ENCODE data around the gene MTHFR. TPM values are rescaled to one million over a fixed set of nuclear protein-coding genes. Genes with fewer than 3 reads are reported as not detected.

Gene MTHFR
- polyA plus RNA-seq, 1 donor from 2014 or later: 21.2 TPM

DNA sequence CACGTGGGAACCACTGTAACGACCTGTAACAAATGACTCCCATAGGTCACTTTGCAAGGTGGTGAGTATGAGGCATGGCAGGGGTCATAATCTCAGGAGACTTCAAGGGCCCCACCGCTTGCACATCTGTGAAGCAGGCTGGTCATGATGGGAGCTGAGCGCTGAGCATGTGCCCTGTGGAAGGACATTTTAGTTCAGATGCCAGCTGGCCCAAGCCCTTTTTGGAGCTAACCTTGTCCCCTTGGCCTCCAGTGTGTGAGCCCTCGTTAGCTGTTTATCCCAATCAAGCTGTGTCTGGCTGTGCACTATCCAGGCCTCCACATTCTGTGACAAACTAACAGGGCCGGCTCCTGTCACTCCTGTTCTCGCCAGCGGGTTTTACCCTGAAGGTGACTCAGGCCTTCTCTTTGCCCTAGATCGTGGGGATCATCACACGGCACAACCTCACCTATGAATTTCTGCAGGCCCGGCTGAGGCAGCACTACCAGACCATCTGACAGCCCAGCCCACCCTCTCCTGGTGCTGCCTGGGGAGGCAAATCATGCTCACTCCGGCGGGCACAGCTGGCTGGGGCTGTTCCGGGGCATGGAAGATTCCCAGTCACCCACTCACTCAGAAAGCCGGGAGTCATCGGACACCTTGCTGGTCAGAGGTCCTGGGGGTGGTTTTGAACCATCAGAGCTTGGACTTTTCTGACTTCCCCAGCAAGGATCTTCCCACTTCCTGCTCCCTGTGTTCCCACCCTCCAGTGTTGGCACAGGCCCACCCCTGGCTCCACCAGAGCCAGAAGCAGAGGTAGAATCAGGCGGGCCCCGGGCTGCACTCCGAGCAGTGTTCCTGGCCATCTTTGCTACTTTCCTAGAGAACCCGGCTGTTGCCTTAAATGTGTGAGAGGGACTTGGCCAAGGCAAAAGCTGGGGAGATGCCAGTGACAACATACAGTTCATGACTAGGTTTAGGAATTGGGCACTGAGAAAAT, 34.3 kb upstream of the MTHFR start:
- Histone ChIP-seq H3K27ac (ENCODE audit: low read length) (no peak overlapping the region), H2AFZ (ENCODE audit: low read depth, low read length) (no peak overlapping the region), H3F3A (ENCODE audit: insufficient read depth, low read length, poor library complexity, severe bottlenecking) (no peaks in the 10 kb centered on the region), H3K9me2 (ENCODE audit: insufficient read depth, low read length) (no peaks in the 10 kb centered on the region), H3K79me2 (replicated peaks; ENCODE audit: insufficient read depth, low read length) (no peaks in the 10 kb centered on the region), H4K20me1 (ENCODE audit: insufficient read depth) (no peaks in the 10 kb centered on the region), H3K27me3 (ENCODE audit: insufficient read depth, low read depth, low read length) (no peaks in the 10 kb centered on the region), H3K4me3 (ENCODE audit: low read length) (no peak overlapping the region), H3K9me3 (ENCODE audit: low read length) (no peaks in the 10 kb centered on the region), H3K4me2 (ENCODE audit: low read length) (no peak overlapping the region), H3K36me3 (ENCODE audit: insufficient read depth, low read length) (no peaks in the 10 kb centered on the region), H3K9ac (ENCODE audit: low read length) (no peak overlapping the region)
- TF ChIP-seq POLR2AphosphoS5 (IDR thresholded peaks at IDR 0.05) (no peak), SMC3 (conservative IDR thresholded peaks at IDR 0.05; ENCODE audit: poor library complexity) (no peak), MXI1 (conservative IDR thresholded peaks at IDR 0.05; ENCODE audit: poor library complexity, severe bottlenecking) (no peak), RAD21 (conservative IDR thresholded peaks at IDR 0.05) (no peak), EP300 (conservative IDR thresholded peaks at IDR 0.05; ENCODE audit: poor library complexity, severe bottlenecking) (no peak), EZH2 (IDR thresholded peaks at IDR 0.05; ENCODE audit: borderline replicate concordance, insufficient read depth, low read length, poor library complexity, severe bottlenecking) (no peak), TAF1 (IDR thresholded peaks at IDR 0.05; ENCODE audit: low read depth) (no peak)
- TF ChIP-seq, protein P1, sequence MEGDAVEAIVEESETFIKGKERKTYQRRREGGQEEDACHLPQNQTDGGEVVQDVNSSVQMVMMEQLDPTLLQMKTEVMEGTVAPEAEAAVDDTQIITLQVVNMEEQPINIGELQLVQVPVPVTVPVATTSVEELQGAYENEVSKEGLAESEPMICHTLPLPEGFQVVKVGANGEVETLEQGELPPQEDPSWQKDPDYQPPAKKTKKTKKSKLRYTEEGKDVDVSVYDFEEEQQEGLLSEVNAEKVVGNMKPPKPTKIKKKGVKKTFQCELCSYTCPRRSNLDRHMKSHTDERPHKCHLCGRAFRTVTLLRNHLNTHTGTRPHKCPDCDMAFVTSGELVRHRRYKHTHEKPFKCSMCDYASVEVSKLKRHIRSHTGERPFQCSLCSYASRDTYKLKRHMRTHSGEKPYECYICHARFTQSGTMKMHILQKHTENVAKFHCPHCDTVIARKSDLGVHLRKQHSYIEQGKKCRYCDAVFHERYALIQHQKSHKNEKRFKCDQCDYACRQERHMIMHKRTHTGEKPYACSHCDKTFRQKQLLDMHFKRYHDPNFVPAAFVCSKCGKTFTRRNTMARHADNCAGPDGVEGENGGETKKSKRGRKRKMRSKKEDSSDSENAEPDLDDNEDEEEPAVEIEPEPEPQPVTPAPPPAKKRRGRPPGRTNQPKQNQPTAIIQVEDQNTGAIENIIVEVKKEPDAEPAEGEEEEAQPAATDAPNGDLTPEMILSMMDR (IDR thresholded peaks at IDR 0.05; ENCODE audit: poor library complexity, severe bottlenecking): no peak
- TF ChIP-seq, protein P2, sequence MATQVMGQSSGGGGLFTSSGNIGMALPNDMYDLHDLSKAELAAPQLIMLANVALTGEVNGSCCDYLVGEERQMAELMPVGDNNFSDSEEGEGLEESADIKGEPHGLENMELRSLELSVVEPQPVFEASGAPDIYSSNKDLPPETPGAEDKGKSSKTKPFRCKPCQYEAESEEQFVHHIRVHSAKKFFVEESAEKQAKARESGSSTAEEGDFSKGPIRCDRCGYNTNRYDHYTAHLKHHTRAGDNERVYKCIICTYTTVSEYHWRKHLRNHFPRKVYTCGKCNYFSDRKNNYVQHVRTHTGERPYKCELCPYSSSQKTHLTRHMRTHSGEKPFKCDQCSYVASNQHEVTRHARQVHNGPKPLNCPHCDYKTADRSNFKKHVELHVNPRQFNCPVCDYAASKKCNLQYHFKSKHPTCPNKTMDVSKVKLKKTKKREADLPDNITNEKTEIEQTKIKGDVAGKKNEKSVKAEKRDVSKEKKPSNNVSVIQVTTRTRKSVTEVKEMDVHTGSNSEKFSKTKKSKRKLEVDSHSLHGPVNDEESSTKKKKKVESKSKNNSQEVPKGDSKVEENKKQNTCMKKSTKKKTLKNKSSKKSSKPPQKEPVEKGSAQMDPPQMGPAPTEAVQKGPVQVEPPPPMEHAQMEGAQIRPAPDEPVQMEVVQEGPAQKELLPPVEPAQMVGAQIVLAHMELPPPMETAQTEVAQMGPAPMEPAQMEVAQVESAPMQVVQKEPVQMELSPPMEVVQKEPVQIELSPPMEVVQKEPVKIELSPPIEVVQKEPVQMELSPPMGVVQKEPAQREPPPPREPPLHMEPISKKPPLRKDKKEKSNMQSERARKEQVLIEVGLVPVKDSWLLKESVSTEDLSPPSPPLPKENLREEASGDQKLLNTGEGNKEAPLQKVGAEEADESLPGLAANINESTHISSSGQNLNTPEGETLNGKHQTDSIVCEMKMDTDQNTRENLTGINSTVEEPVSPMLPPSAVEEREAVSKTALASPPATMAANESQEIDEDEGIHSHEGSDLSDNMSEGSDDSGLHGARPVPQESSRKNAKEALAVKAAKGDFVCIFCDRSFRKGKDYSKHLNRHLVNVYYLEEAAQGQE (IDR thresholded peaks at IDR 0.05; ENCODE audit: borderline replicate concordance): no peak

- H3K9me2 ChIP-seq (ENCODE audit: insufficient read depth, low read length): no peaks in the 10 kb centered on the region
- no peaks in the 10 kb centered on the region for H3K36me3 ChIP-seq (ENCODE audit: insufficient read depth, low read length)
- H3K9me3 ChIP-seq (ENCODE audit: low read length): no peaks in the 10 kb centered on the region
- no peaks in the 10 kb centered on the region for H4K20me1 ChIP-seq (ENCODE audit: insufficient read depth)
- peak overlapping the region; percentile 27 for H3K9ac ChIP-seq (ENCODE audit: low read length)
- H3K4me3 ChIP-seq (ENCODE audit: low read length): no peak overlapping the region
- H3K4me2 ChIP-seq (ENCODE audit: low read length): no peak overlapping the region
- no peak overlapping the region for H2AFZ ChIP-seq (ENCODE audit: low read depth, low read length)
- no peaks in the 10 kb centered on the region for H3K79me2 ChIP-seq (replicated peaks; ENCODE audit: insufficient read depth, low read length)
- H3K27me3 ChIP-seq (ENCODE audit: insufficient read depth, low read depth, low read length): no peaks in the 10 kb centered on the region
- TF ChIP-seq, protein P2 (IDR thresholded peaks at IDR 0.05; ENCODE audit: borderline replicate concordance): no peak
- TF ChIP-seq TAF1 (IDR thresholded peaks at IDR 0.05; ENCODE audit: low read depth) (no peak), EZH2 (IDR thresholded peaks at IDR 0.05; ENCODE audit: borderline replicate concordance, insufficient read depth, low read length, poor library complexity, severe bottlenecking) (no peak), EP300 (conservative IDR thresholded peaks at IDR 0.05; ENCODE audit: poor library complexity, severe bottlenecking) (no peak), RAD21 (conservative IDR thresholded peaks at IDR 0.05) (peak; percentile 99), SMC3 (conservative IDR thresholded peaks at IDR 0.05; ENCODE audit: poor library complexity) (peak; percentile 99)
- TF ChIP-seq, protein P1 (IDR thresholded peaks at IDR 0.05; ENCODE audit: poor library complexity, severe bottlenecking): peak; percentile 99
- H3F3A ChIP-seq (ENCODE audit: insufficient read depth, low read length, poor library complexity, severe bottlenecking): no peaks in the 10 kb centered on the region
- peak overlapping the region; percentile 40 for H3K27ac ChIP-seq (ENCODE audit: low read length)
Observed at GRCh38 chr1:11838349-11839272, 32.8 kb upstream of the MTHFR start.

Measured in neural cell (in vitro differentiated cells).